Measurements from ENCODE around the gene ULK4.

GRCh38 chr3:41434781-41435180 is 527.1 kb downstream of the ULK4 start:
- TF ChIP-seq CTCF (conservative IDR thresholded peaks at IDR 0.05): no peak
- no peak for TF ChIP-seq EZH2 (IDR thresholded peaks at IDR 0.05; ENCODE audit: low read depth)
